Duodenal mucosa (tissue), 2 donors: Measurements from ENCODE around the gene SKI.

Experiments
- H3K27ac ChIP-seq: one replicate; pipeline ENCODE4 v1.7.0; 2013; ENCODE audit warnings: low read depth, low read length
- H3K27me3 ChIP-seq, 2 donors: one replicate each; pipeline ENCODE4 v1.7.0; 2013; ENCODE audit warnings: low read length in 2 of 2, control low read depth in 1 of 2; ENCODE audit not compliant: insufficient read depth in 2 of 2, control insufficient read depth in 1 of 2
- H3K36me3 ChIP-seq, 2 donors: one replicate each; pipeline ENCODE4 v1.7.0; 2013; ENCODE audit warnings: low read length in 2 of 2, control low read depth in 1 of 2; ENCODE audit not compliant: insufficient read depth in 2 of 2, control insufficient read depth in 1 of 2
- H3K4me1 ChIP-seq, 2 donors: one replicate each; pipeline ENCODE4 v1.7.0; 2013; ENCODE audit warnings: low read length in 2 of 2, control low read depth in 1 of 2; ENCODE audit not compliant: insufficient read depth in 2 of 2, control insufficient read depth in 1 of 2
- H3K4me3 ChIP-seq, 2 donors: one replicate each; pipeline ENCODE4 v1.7.0; 2013; ENCODE audit warnings: low read length in 2 of 2, low read depth in 1 of 2
- H3K9ac ChIP-seq, 2 donors: one replicate each; pipeline ENCODE4 v1.7.0; 2013; ENCODE audit warnings: low read length in 2 of 2, low read depth in 1 of 2
- H3K9me3 ChIP-seq, 2 donors: one replicate each; pipeline ENCODE4 v1.7.0; 2013; ENCODE audit warnings: low read length in 2 of 2, control low read depth in 1 of 2; ENCODE audit not compliant: control insufficient read depth in 1 of 2

SKI gene

DNA sequence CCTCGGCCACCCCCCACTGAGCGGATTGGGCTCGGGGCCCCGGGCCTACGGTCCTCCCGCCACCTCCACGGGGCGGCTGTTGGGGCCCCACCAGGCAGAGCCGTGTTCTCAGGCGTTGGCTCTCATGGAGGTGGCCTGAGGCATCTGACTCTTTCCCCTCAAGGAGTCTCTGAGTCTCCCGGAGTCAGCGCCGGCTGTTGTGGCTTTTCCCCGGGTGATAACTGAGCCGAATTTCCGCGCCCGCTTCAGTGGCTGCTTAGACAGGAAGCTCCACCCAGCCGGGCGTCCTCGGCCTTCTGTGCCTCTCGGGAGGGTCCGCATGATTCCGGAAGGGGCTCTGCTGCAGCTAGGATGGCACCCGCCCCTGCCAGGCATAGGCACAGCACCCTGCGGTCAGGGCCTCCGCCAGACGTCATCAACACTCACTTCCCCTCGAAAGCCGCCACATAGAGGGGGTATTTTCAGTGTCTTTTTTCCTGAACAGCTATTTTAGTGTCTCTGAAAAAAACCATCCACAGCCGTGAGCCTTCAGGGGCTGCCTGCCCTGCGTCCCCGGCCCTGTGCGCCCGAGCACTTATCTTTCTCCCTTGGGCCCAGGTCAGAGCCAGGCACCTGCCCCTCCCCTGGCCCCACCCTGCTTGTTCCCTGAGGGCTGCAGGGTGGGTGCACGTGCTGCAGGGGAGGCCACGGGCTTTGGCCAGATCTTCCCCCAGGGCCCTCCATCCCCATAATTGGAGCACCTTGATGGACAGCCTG, 72.9 kb downstream of the SKI start:
- H3K9me3 ChIP-seq, result no peaks in the 10 kb centered on the region
- H3K4me3 ChIP-seq, result peak overlapping the region; percentile 19 to 59

GRCh38 chr1:2301607-2302291, 73.6 kb downstream of the SKI start:
- H3K4me1 ChIP-seq, result peaks cover 24 to 41% of the 10 kb centered on the region in 2 donors

More for the DNA sequence above, 72.9 kb downstream of the SKI start:
- Histone ChIP-seq H3K4me1 (peaks cover 24 to 41% of the 10 kb centered on the region in 2 donors), H3K36me3 (peaks cover 9 to 30% of the 10 kb centered on the region in 2 donors), H3K27me3 (no peaks in the 10 kb centered on the region), H3K27ac (peak overlapping the region; percentile 59), H3K9ac (peak overlapping the region; percentile 10 to 38)

DNA sequence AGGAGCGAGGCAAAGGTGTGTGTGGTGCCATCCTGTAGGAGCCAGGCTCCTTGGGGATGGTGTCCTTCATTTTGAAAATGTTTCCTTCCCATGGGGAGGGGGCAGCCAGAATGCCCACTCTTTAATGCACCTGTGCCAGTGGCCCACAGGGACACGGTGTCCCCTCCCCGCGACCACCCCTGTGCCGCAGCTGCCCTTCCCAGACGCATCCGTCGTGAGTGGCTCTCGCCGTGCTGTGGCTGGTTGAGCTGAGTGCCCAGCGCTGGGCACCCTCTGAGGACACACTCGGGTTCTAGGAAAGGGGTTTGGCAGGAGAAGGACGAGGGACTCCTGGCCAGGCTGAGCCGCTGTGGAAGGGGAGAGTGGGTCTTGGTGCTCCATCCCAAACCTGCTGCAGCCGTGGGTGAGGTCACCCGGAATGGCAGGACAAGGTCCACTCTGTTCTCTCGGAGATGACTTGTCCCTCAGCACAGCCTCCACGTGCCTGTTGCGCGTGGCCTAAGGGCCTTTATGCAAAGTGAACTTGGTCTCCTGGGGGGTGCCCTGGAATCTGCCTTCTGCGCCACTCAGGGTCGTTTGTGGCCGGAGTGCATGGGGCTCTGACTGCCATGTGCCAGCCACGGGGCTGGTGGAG, 74.3 kb downstream of the SKI start:
- Histone ChIP-seq H3K36me3 (peaks cover 12 to 38% of the 10 kb centered on the region in 2 donors), H3K4me1 (peaks cover 24 to 41% of the 10 kb centered on the region in 2 donors), H3K27ac (no peak overlapping the region), H3K9ac (no peak overlapping the region), H3K9me3 (no peaks in the 10 kb centered on the region), H3K4me3 (no peak overlapping the region), H3K27me3 (no peaks in the 10 kb centered on the region)

More at GRCh38 chr1:2301607-2302291, 73.6 kb downstream of the SKI start:
- Histone ChIP-seq H3K36me3 (peaks cover 9 to 35% of the 10 kb centered on the region in 2 donors), H3K9me3 (no peaks in the 10 kb centered on the region), H3K9ac (peak overlapping the region in 1 of 2 donors; percentile 10), H3K27ac (peak overlapping the region; percentile 56), H3K4me3 (no peak overlapping the region), H3K27me3 (no peaks in the 10 kb centered on the region)

- Histone ChIP-seq H3K4me3 (no peak overlapping the region), H3K4me1 (peaks cover 24 to 41% of the 10 kb centered on the region in 2 donors), H3K27me3 (no peaks in the 10 kb centered on the region), H3K27ac (no peak overlapping the region), H3K36me3 (peaks cover 20 to 46% of the 10 kb centered on the region in 2 donors), H3K9ac (no peak overlapping the region), H3K9me3 (no peaks in the 10 kb centered on the region)
Observed at GRCh38 chr1:2303016-2303775, 75.1 kb downstream of the SKI start.

DNA sequence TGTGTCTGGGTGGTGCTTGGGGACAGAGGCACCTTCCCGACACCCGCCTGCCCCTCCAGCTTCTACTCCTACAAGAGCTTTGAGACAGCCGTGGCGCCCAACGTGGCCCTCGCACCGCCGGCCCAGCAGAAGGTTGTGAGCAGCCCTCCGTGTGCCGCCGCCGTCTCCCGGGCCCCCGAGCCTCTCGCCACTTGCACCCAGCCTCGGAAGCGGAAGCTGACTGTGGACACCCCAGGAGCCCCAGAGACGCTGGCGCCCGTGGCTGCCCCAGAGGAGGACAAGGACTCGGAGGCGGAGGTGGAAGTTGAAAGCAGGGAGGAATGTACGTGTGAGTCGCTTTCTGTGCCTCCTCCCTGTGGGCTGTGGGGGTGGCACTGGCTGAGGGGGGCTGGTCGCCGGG, 75.7 kb downstream of the SKI start:
- Histone ChIP-seq H3K36me3 (peaks cover 26 to 52% of the 10 kb centered on the region in 2 donors), H3K4me3 (no peak overlapping the region), H3K9me3 (no peaks in the 10 kb centered on the region), H3K27ac (no peak overlapping the region), H3K4me1 (peaks cover 24 to 37% of the 10 kb centered on the region in 2 donors), H3K27me3 (no peaks in the 10 kb centered on the region), H3K9ac (no peak overlapping the region)

DNA sequence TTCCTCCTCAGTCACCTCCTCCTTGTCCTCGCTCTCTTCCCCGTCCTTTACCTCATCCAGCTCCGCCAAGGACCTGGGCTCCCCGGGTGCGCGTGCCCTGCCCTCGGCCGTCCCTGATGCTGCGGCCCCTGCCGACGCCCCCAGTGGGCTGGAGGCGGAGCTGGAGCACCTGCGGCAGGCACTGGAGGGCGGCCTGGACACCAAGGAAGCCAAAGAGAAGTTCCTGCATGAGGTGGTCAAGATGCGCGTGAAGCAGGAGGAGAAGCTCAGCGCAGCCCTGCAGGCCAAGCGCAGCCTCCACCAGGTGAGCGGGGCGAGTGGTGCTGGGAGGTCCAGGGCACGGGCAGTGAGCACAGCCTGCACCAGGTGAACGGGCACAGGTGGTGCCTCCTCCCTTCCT, 76.2 kb downstream of the SKI start:
- H3K27me3 ChIP-seq, result no peaks in the 10 kb centered on the region
- no peak overlapping the region for H3K27ac ChIP-seq
- peaks cover 27 to 55% of the 10 kb centered on the region in 2 donors for H3K36me3 ChIP-seq
- H3K4me1 ChIP-seq, result peaks cover 22 to 32% of the 10 kb centered on the region in 2 donors
- no peak overlapping the region for H3K4me3 ChIP-seq
- no peaks in the 10 kb centered on the region for H3K9me3 ChIP-seq
- no peak overlapping the region for H3K9ac ChIP-seq

DNA sequence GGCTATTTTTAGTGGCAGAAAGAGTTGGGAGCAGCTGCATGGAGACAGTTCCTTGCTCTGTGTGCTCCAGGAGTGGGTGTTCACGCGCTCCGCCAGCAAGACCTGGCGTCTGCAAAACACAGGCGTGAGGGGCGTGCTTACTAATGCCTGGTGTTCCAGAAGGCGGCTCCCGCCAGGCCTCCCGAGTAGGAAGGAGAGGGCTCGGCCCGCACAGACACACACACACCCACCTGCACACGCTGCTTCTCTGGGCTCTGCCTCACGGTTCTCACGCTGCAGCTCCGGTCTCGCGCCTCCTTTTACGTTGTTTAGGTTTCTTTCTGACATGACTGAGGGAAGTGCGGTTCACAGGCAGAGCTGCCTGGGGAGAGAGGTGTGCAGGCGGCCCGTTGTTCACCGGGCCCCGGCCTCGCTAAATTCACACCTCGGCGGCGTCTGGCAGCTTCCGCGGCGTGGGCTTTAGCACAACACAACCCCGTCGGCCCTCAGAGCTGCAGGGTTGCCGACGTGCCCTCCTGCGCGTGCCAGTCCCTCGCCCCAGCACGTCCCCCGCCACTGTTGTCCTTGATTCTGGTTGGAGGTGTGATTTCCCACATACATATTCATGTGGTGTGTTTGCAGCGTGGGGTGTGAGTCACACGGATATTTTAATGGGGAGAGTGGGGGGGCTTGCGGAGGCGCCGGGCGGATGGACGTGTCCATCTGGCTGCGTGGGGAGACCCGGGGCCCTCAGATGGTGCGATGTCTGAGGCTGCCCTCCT, 77.0 kb downstream of the SKI start:
- H3K27me3 ChIP-seq, result no peaks in the 10 kb centered on the region
- no peak overlapping the region for H3K4me3 ChIP-seq
- H3K9me3 ChIP-seq, result no peaks in the 10 kb centered on the region
- H3K4me1 ChIP-seq, result peaks cover 13 to 24% of the 10 kb centered on the region in 2 donors
- no peak overlapping the region for H3K27ac ChIP-seq
- peaks cover 27 to 55% of the 10 kb centered on the region in 2 donors for H3K36me3 ChIP-seq
- H3K9ac ChIP-seq, result no peak overlapping the region

- Histone ChIP-seq H3K36me3 (peaks cover 27 to 55% of the 10 kb centered on the region in 2 donors), H3K9ac (no peak overlapping the region)
Observed at GRCh38 chr1:2306151-2306978, 78.2 kb downstream of the SKI start.

More at GRCh38 chr1:2306151-2306978, 78.2 kb downstream of the SKI start:
- H3K9me3 ChIP-seq, result no peaks in the 10 kb centered on the region
- no peak overlapping the region for H3K27ac ChIP-seq
- no peak overlapping the region for H3K4me3 ChIP-seq
- no peaks in the 10 kb centered on the region for H3K27me3 ChIP-seq
- H3K4me1 ChIP-seq, result peaks cover 6 to 15% of the 10 kb centered on the region in 2 donors
